ENCODE measurements around the gene ASB6.
A peak's percentile ranks its signal among the peaks of the same experiment; 100 is the strongest.

Gene ASB6

GRCh38 chr9:129626625-129627284 is 15.2 kb downstream of the ASB6 start:
- peak; percentile 71 to 73 for DNase-seq (ENCODE audit: low read depth in 2 of 2)

GRCh38 chr9:129626079-129626624 is 15.8 kb downstream of the ASB6 start, which contains the start of gene NTMT1:
TSS of gene NTMT1 (plus strand) at chr9:129626163. CDS start at chr9:129632704, 6,541 bp downstream.
- no peak for DNase-seq (ENCODE audit: low read depth in 2 of 2)

- DNase-seq (ENCODE audit: low read depth in 2 of 2): no peak
Measured at GRCh38 chr9:129624947-129625346, 17.0 kb downstream of the ASB6 start.

- DNase-seq (ENCODE audit: low read depth in 2 of 2): no peak
Measured at GRCh38 chr9:129624168-129624759, 17.7 kb downstream of the ASB6 start.

- DNase-seq (ENCODE audit: low read depth in 2 of 2): no peak
Measured at GRCh38 chr9:129623331-129623730, 18.6 kb downstream of the ASB6 start.

- no peak for DNase-seq (ENCODE audit: low read depth in 2 of 2)
Measured at GRCh38 chr9:129620669-129621295, 21.2 kb downstream of the ASB6 start, which contains the start of gene C9orf50. TSS of gene C9orf50 (minus strand) at chr9:129621101. CDS start at chr9:129620574, 527 bp downstream.

- DNase-seq (ENCODE audit: low read depth in 2 of 2): no peak
Measured at GRCh38 chr9:129619787-129620668, 21.9 kb downstream of the ASB6 start.

- DNase-seq (ENCODE audit: low read depth in 2 of 2): no peak
Measured at GRCh38 chr9:129617167-129617566, 24.8 kb downstream of the ASB6 start.

- no peak for DNase-seq (ENCODE audit: low read depth in 2 of 2)
Measured at GRCh38 chr9:129615407-129616285, 26.3 kb downstream of the ASB6 start.

- no peak for DNase-seq (ENCODE audit: low read depth in 2 of 2)
Measured at GRCh38 chr9:129614932-129615331, 27.0 kb downstream of the ASB6 start.

- no peak for DNase-seq (ENCODE audit: low read depth in 2 of 2)
Measured at GRCh38 chr9:129613520-129614175, 28.3 kb downstream of the ASB6 start.

- no peak for DNase-seq (ENCODE audit: low read depth in 2 of 2)
Measured at GRCh38 chr9:129612815-129613519, 29.0 kb downstream of the ASB6 start.

GRCh38 chr9:129612123-129612522 is 29.8 kb downstream of the ASB6 start:
- no peak for DNase-seq (ENCODE audit: low read depth in 2 of 2)

GRCh38 chr9:129611307-129611800 is 30.6 kb downstream of the ASB6 start:
- no peak for DNase-seq (ENCODE audit: low read depth in 2 of 2)

GRCh38 chr9:129610473-129611306 is 31.3 kb downstream of the ASB6 start:
- DNase-seq (ENCODE audit: low read depth in 2 of 2): no peak

- no peak for DNase-seq (ENCODE audit: low read depth in 2 of 2)
Measured at GRCh38 chr9:129610213-129610472, 31.8 kb downstream of the ASB6 start.

- no peak for DNase-seq (ENCODE audit: low read depth in 2 of 2)
Measured at GRCh38 chr9:129609486-129610212, 32.3 kb downstream of the ASB6 start.

Data from fibroblast of skin of left biceps (primary cell).